MCF 10A (cell line): ENCODE data around the gene USP35. TPM values are rescaled to one million over a fixed set of nuclear protein-coding genes. Genes with fewer than 3 reads are reported as not detected.
"Not testable (repeated sequence)": the region's sequence is repeated elsewhere in the genome, so short reads cannot be mapped to it uniquely, and the experiment has no call there.

ENCODE experiments used
- BruUV-seq: library from RNA; stranded (reverse); fragments of 400-500 nt; replicated peaks from 2 replicates; lab custom pipeline; 2021; lab: Mats Ljungman, UMichigan
- CTCF ChIA-PET: fragments of 300-600 bp; sonication (Branson Sonifier 250); formaldehyde crosslinking; extraction: SDS; loops from one replicate; lab custom pipeline; 2021; ENCODE audit warnings: antibody characterized with exemption, inconsistent platforms; lab: Yijun Ruan, JAX
- POLR2A ChIA-PET: fragments of 300-600, 350-650 bp; sonication (Branson Sonifier 250); formaldehyde crosslinking; extraction: SDS; loops from one replicate; lab custom pipeline; 2020; ENCODE audit warnings: antibody characterized with exemption, inconsistent platforms; lab: Yijun Ruan, JAX
- DNase-seq: peaks from one replicate; pipeline ENCODE4 v3.0.0-alpha.2; 2018; ENCODE audit not compliant: unreplicated experiment
- H3K27ac Mint-ChIP-seq: one replicate; pipeline ENCODE4 v1.8.0; 2022; ENCODE audit warnings: mild to moderate bottlenecking, low read depth, mixed read lengths; ENCODE audit not compliant: unreplicated experiment
- H3K27me3 Mint-ChIP-seq: one replicate; pipeline ENCODE4 v1.8.0; 2022; ENCODE audit warnings: mixed read lengths; ENCODE audit not compliant: insufficient read depth, unreplicated experiment
- H3K36me3 Mint-ChIP-seq: one replicate; pipeline ENCODE4 v1.8.0; 2022; ENCODE audit warnings: mild to moderate bottlenecking, moderate library complexity, mixed read lengths; ENCODE audit not compliant: insufficient read depth, unreplicated experiment
- H3K4me1 Mint-ChIP-seq: one replicate; pipeline ENCODE4 v1.8.0; 2022; ENCODE audit warnings: mixed read lengths; ENCODE audit not compliant: insufficient read depth, unreplicated experiment
- H3K4me3 Mint-ChIP-seq: one replicate; pipeline ENCODE4 v1.8.0; 2022; ENCODE audit warnings: mild to moderate bottlenecking, moderate library complexity, mixed read lengths; ENCODE audit not compliant: unreplicated experiment
- H3K9me3 Mint-ChIP-seq: one replicate; pipeline ENCODE4 v1.8.0; 2022; ENCODE audit warnings: mixed read lengths; ENCODE audit not compliant: unreplicated experiment
- intact Hi-C: fragments of 100-400 bp; cut with micrococcal nuclease; formaldehyde crosslinking; loops from 2 replicates; pipeline ENCODE4 v1.14.1; 2022
- total RNA-seq: library from RNA; stranded (reverse); gene quantifications from 2 replicates; pipeline ENCODE4 v1.2.3, GENCODE V29; 2022
- TF ChIP-seq, protein P1 (sequence below): fragments of 200-600 bp; IDR thresholded peaks from one replicate; pipeline ENCODE4 v1.8.0; 2022; ENCODE audit warnings: antibody characterized with exemption, mild to moderate bottlenecking; ENCODE audit not compliant: unreplicated experiment

USP35 gene
- total RNA-seq, 1 experiment from 2014 or later: 6.7 TPM

DNA sequence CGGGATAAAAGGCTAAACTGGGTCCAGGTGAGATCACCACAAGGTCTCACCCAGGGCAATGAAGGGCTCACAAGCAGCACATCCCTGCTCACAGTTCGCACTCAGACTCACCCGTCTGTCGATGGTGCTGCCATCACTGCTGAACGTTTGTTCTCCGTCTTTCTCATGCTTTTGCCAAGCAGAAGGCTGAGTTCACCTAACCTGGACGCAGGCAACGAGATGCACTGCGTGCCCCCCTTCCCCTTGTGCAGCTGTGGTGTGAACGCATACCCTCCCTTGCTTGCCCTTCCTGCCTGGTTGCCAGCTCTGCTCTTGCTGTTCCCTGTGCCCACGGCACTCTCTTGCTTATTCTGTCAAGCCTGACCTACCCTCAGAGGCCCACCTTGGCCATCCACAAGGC, 18.3 kb upstream of the USP35 start:
- Mint-ChIP-seq H3K4me1 (no peaks in the 10 kb centered on the region), H3K27me3 (no peaks in the 10 kb centered on the region), H3K36me3 (peaks cover 35% of the 10 kb centered on the region), H3K9me3 (no peaks in the 10 kb centered on the region), H3K27ac (no peak overlapping the region), H3K4me3 (no peak overlapping the region)
- intact Hi-C loops: no loop called here
- POLR2A ChIA-PET: no interaction called here
- no TSS peak for BruUV-seq
- TF ChIP-seq, protein P1, sequence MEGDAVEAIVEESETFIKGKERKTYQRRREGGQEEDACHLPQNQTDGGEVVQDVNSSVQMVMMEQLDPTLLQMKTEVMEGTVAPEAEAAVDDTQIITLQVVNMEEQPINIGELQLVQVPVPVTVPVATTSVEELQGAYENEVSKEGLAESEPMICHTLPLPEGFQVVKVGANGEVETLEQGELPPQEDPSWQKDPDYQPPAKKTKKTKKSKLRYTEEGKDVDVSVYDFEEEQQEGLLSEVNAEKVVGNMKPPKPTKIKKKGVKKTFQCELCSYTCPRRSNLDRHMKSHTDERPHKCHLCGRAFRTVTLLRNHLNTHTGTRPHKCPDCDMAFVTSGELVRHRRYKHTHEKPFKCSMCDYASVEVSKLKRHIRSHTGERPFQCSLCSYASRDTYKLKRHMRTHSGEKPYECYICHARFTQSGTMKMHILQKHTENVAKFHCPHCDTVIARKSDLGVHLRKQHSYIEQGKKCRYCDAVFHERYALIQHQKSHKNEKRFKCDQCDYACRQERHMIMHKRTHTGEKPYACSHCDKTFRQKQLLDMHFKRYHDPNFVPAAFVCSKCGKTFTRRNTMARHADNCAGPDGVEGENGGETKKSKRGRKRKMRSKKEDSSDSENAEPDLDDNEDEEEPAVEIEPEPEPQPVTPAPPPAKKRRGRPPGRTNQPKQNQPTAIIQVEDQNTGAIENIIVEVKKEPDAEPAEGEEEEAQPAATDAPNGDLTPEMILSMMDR: no peak
- no peak for DNase-seq
- CTCF ChIA-PET: interaction anchor here (0.6 to 1.6 kb wide), 2 partner anchors 393 to 394 kb away, joined by 3 read pairs; no protein-coding TSS in a partner anchor

- no peak overlapping the region for H3K4me3 Mint-ChIP-seq
- ChIA-PET POLR2A (interaction anchor here (0.6 to 1.0 kb wide), 3 partner anchors 13 to 72 kb away, joined by 3 to 4 read pairs (median 3); no protein-coding TSS in a partner anchor), CTCF (interaction anchor here (1.6 kb wide), 1 partner anchor 393 kb away, joined by 3 read pairs; no protein-coding TSS in a partner anchor)
- BruUV-seq: no TSS peak
- DNase-seq: no peak
- no peaks in the 10 kb centered on the region for H3K4me1 Mint-ChIP-seq
- no peaks in the 10 kb centered on the region for H3K27me3 Mint-ChIP-seq
- H3K9me3 Mint-ChIP-seq: no peaks in the 10 kb centered on the region
- H3K36me3 Mint-ChIP-seq: peaks cover 35% of the 10 kb centered on the region
- H3K27ac Mint-ChIP-seq: no peak overlapping the region
- intact Hi-C loops: no loop called here
- TF ChIP-seq, protein P1: no peak
Measured at GRCh38 chr11:78170874-78171549, 17.7 kb upstream of the USP35 start.

GRCh38 chr11:78171951-78172350, 16.8 kb upstream of the USP35 start:
- intact Hi-C loops: no loop called here
- Mint-ChIP-seq H3K27ac (no peak overlapping the region), H3K27me3 (no peaks in the 10 kb centered on the region), H3K36me3 (peaks cover 43% of the 10 kb centered on the region), H3K9me3 (no peaks in the 10 kb centered on the region), H3K4me3 (no peak overlapping the region), H3K4me1 (no peaks in the 10 kb centered on the region)
- TF ChIP-seq, protein P1: no peak
- ChIA-PET POLR2A (interaction anchor here (0.8 to 1.0 kb wide), 2 partner anchors 12 to 14 kb away, joined by 3 to 4 read pairs; no protein-coding TSS in a partner anchor), CTCF (no interaction called here)
- BruUV-seq: no TSS peak
- no peak for DNase-seq

- POLR2A ChIA-PET: interaction anchor here (0.9 kb wide), 1 partner anchor 21 kb away, joined by 4 read pairs; no protein-coding TSS in a partner anchor
- Mint-ChIP-seq H3K4me1 (peaks cover 10% of the 10 kb centered on the region), H3K36me3 (peaks cover 53% of the 10 kb centered on the region)
- H3K27ac Mint-ChIP-seq, DNase-seq, CTCF ChIA-PET, intact Hi-C loops, H3K9me3 Mint-ChIP-seq, H3K27me3 Mint-ChIP-seq, BruUV-seq, H3K4me3 Mint-ChIP-seq: not testable (repeated sequence)
Measured at GRCh38 chr11:78175862-78176261, 12.9 kb upstream of the USP35 start.
